WTC11 (cell line): ENCODE data around the gene ESX1. TPM values are rescaled to one million over a fixed set of nuclear protein-coding genes. Genes with fewer than 3 reads are reported as not detected.

Source experiments
- CBFB ChIP-seq: sonication (generic); formaldehyde crosslinking; IDR thresholded peaks from 2 replicates; pipeline ENCODE4 v1.8.1; 2022; ENCODE audit warnings: mild to moderate bottlenecking, low read depth, missing genetic modification reagents
- ESRRA ChIP-seq: sonication (generic); formaldehyde crosslinking; IDR thresholded peaks from 2 replicates; pipeline ENCODE4 v1.8.1; 2022; ENCODE audit warnings: mild to moderate bottlenecking, missing genetic modification reagents, borderline replicate concordance
- FOXK1 ChIP-seq: sonication (generic); formaldehyde crosslinking; IDR thresholded peaks from 2 replicates; pipeline ENCODE4 v1.8.0; 2022; ENCODE audit warnings: mild to moderate bottlenecking, moderate library complexity, missing genetic modification reagents
- IRF2 ChIP-seq: sonication (generic); formaldehyde crosslinking; IDR thresholded peaks from 2 replicates; pipeline ENCODE4 v1.8.0; 2022; ENCODE audit warnings: low read depth, missing genetic modification reagents, borderline replicate concordance
- KAT7 ChIP-seq: sonication (generic); formaldehyde crosslinking; IDR thresholded peaks from 2 replicates; pipeline ENCODE4 v1.8.1; 2023; ENCODE audit warnings: missing genetic modification reagents, mild to moderate bottlenecking, borderline replicate concordance
- NR3C1 ChIP-seq: sonication (generic); formaldehyde crosslinking; conservative IDR thresholded peaks from 2 replicates; pipeline ENCODE4 v1.8.1; 2023; ENCODE audit warnings: low read depth, mild to moderate bottlenecking, missing genetic modification reagents
- SP1 ChIP-seq: sonication (generic); formaldehyde crosslinking; conservative IDR thresholded peaks from 2 replicates; pipeline ENCODE4 v1.8.1; 2022; ENCODE audit warnings: missing genetic modification reagents
- TEAD4 ChIP-seq: sonication (generic); formaldehyde crosslinking; IDR thresholded peaks from 2 replicates; pipeline ENCODE4 v1.8.0; 2022; ENCODE audit warnings: mild to moderate bottlenecking, missing genetic modification reagents
- total RNA-seq: library from RNA; stranded (reverse); gene quantifications from 3 replicates; pipeline ENCODE4 v1.2.3, GENCODE V29; 2021
- TF ChIP-seq, protein P1 (sequence below): fragments of 250-450 bp; sonication (Bioruptor Pico); IDR thresholded peaks from 2 replicates; pipeline ENCODE4 v1.8.0; 2021; ENCODE audit warnings: mild to moderate bottlenecking
- TF ChIP-seq, protein P2 (sequence below): sonication (generic); formaldehyde crosslinking; conservative IDR thresholded peaks from 2 replicates; pipeline ENCODE4 v1.8.1; 2023; ENCODE audit warnings: mild to moderate bottlenecking, low read depth, missing genetic modification reagents, moderate library complexity
- TF ChIP-seq, protein P3 (sequence below): sonication (generic); formaldehyde crosslinking; IDR thresholded peaks from 2 replicates; pipeline ENCODE4 v1.8.0; 2022; ENCODE audit warnings: mild to moderate bottlenecking, missing genetic modification reagents
- TF ChIP-seq, protein P4 (sequence below): sonication (generic); formaldehyde crosslinking; IDR thresholded peaks from 2 replicates; pipeline ENCODE4 v1.8.1; 2022; ENCODE audit warnings: mild to moderate bottlenecking, missing genetic modification reagents, moderate library complexity, borderline replicate concordance
- TF ChIP-seq, protein P5 (sequence below): sonication (generic); formaldehyde crosslinking; IDR thresholded peaks from 2 replicates; pipeline ENCODE4 v1.8.1; 2022; ENCODE audit warnings: low read depth, mild to moderate bottlenecking, moderate library complexity, missing genetic modification reagents, borderline replicate concordance
- TF ChIP-seq, protein P6 (sequence below): fragments of 250-450 bp; sonication (Bioruptor Pico); IDR thresholded peaks from 2 replicates; pipeline ENCODE4 v2.1.2; 2022; ENCODE audit warnings: mild to moderate bottlenecking, moderate library complexity

Gene ESX1
- total RNA-seq, 1 experiment from 2014 or later = not detected

DNA sequence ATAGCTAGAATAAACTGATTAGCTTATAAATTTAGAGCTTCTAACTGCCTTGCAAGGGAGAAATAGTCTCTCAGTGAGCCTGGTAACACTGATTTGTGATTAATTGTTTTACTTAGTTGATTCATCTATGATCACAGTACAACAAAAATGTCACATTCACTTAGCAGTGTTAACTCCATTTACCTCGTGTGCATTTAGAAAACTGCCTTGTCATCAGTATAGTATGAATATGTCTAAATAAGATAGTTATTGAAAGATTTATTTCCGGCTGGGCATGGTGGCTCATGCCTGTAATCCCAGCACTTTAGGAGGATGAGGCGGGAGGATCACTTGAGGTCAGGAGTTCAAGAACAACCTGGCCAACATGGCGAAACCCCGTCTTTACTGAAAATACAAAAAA, 49.2 kb downstream of the ESX1 start (continued):
- TF ChIP-seq, protein P1, sequence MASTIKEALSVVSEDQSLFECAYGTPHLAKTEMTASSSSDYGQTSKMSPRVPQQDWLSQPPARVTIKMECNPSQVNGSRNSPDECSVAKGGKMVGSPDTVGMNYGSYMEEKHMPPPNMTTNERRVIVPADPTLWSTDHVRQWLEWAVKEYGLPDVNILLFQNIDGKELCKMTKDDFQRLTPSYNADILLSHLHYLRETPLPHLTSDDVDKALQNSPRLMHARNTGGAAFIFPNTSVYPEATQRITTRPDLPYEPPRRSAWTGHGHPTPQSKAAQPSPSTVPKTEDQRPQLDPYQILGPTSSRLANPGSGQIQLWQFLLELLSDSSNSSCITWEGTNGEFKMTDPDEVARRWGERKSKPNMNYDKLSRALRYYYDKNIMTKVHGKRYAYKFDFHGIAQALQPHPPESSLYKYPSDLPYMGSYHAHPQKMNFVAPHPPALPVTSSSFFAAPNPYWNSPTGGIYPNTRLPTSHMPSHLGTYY (CRISPR knock-in tag) = no peak
- no peak for TF ChIP-seq NR3C1
- TF ChIP-seq KAT7 (CRISPR knock-in tag) = no peak
- no peak for TF ChIP-seq SP1 (CRISPR knock-in tag)
- TF ChIP-seq, protein P2, sequence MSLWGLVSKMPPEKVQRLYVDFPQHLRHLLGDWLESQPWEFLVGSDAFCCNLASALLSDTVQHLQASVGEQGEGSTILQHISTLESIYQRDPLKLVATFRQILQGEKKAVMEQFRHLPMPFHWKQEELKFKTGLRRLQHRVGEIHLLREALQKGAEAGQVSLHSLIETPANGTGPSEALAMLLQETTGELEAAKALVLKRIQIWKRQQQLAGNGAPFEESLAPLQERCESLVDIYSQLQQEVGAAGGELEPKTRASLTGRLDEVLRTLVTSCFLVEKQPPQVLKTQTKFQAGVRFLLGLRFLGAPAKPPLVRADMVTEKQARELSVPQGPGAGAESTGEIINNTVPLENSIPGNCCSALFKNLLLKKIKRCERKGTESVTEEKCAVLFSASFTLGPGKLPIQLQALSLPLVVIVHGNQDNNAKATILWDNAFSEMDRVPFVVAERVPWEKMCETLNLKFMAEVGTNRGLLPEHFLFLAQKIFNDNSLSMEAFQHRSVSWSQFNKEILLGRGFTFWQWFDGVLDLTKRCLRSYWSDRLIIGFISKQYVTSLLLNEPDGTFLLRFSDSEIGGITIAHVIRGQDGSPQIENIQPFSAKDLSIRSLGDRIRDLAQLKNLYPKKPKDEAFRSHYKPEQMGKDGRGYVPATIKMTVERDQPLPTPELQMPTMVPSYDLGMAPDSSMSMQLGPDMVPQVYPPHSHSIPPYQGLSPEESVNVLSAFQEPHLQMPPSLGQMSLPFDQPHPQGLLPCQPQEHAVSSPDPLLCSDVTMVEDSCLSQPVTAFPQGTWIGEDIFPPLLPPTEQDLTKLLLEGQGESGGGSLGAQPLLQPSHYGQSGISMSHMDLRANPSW (CRISPR knock-in tag) = no peak
- TF ChIP-seq, protein P3, sequence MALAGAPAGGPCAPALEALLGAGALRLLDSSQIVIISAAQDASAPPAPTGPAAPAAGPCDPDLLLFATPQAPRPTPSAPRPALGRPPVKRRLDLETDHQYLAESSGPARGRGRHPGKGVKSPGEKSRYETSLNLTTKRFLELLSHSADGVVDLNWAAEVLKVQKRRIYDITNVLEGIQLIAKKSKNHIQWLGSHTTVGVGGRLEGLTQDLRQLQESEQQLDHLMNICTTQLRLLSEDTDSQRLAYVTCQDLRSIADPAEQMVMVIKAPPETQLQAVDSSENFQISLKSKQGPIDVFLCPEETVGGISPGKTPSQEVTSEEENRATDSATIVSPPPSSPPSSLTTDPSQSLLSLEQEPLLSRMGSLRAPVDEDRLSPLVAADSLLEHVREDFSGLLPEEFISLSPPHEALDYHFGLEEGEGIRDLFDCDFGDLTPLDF (CRISPR knock-in tag) = no peak
- TF ChIP-seq, protein P4, sequence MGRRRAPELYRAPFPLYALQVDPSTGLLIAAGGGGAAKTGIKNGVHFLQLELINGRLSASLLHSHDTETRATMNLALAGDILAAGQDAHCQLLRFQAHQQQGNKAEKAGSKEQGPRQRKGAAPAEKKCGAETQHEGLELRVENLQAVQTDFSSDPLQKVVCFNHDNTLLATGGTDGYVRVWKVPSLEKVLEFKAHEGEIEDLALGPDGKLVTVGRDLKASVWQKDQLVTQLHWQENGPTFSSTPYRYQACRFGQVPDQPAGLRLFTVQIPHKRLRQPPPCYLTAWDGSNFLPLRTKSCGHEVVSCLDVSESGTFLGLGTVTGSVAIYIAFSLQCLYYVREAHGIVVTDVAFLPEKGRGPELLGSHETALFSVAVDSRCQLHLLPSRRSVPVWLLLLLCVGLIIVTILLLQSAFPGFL = no peak
- TF ChIP-seq ESRRA (CRISPR knock-in tag) = no peak
- no peak for TF ChIP-seq CBFB
- no peak for TF ChIP-seq FOXK1 (CRISPR knock-in tag)
- TF ChIP-seq IRF2 (CRISPR knock-in tag) = no peak
- TF ChIP-seq, protein P5, sequence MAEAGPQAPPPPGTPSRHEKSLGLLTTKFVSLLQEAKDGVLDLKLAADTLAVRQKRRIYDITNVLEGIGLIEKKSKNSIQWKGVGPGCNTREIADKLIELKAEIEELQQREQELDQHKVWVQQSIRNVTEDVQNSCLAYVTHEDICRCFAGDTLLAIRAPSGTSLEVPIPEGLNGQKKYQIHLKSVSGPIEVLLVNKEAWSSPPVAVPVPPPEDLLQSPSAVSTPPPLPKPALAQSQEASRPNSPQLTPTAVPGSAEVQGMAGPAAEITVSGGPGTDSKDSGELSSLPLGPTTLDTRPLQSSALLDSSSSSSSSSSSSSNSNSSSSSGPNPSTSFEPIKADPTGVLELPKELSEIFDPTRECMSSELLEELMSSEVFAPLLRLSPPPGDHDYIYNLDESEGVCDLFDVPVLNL (CRISPR knock-in tag) = no peak
- TF ChIP-seq, protein P6, sequence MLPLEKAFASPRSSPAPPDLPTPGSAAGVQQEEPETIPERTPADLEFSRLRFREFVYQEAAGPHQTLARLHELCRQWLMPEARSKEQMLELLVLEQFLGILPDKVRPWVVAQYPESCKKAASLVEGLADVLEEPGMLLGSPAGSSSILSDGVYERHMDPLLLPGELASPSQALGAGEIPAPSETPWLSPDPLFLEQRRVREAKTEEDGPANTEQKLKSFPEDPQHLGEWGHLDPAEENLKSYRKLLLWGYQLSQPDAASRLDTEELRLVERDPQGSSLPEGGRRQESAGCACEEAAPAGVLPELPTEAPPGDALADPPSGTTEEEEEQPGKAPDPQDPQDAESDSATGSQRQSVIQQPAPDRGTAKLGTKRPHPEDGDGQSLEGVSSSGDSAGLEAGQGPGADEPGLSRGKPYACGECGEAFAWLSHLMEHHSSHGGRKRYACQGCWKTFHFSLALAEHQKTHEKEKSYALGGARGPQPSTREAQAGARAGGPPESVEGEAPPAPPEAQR = no peak
- TF ChIP-seq TEAD4 (CRISPR knock-in tag) = no peak

Other genes starting within 250 kb of the ESX1 start
- gene H2BW1, start 241.2 kb downstream of the ESX1 start, total RNA-seq = not detected in 3 replicates
- gene H2BW2, start 215.0 kb downstream of the ESX1 start, total RNA-seq = 0.15 to 0.50 TPM in 2 of 3 replicates, not detected in the other
- 2.2 to 4.3 TPM (median 3.6 TPM) in 3 replicates for gene TMSB15C, start 178.7 kb downstream of the ESX1 start, total RNA-seq
- 2.3 to 2.6 TPM (median 2.4 TPM) in 3 replicates for gene ZCCHC18, start 142.4 kb downstream of the ESX1 start, total RNA-seq
- gene SLC25A53, start 97.9 kb downstream of the ESX1 start, total RNA-seq = 1.8 to 2.9 TPM (median 2.8 TPM) in 3 replicates
- 13.2 to 14.5 TPM (median 13.5 TPM) in 3 replicates for gene FAM199X, start 88.5 kb downstream of the ESX1 start, total RNA-seq